IMR-90 (cell line): ENCODE results near the gene RSRC2. TPM values are rescaled to one million over a fixed set of nuclear protein-coding genes. Genes with fewer than 3 reads are reported as not detected.

ENCODE experiments used
- ATAC-seq: fragments of 200-7000 bp; cut with Tn5 transposase; 2 replicates; pipeline ENCODE4 v1.9.1; 2020; ENCODE audit warnings: low read depth, mild to moderate bottlenecking, moderate library complexity
- BruUV-seq: library from RNA; stranded (reverse); fragments of 400-500 nt; replicated peaks from 2 replicates; lab custom pipeline; 2021; lab: Mats Ljungman, UMichigan
- CTCF ChIA-PET: fragments of 300-600 bp; formaldehyde crosslinking; extraction: SDS; loops from one replicate; lab custom pipeline; 2021; ENCODE audit warnings: antibody characterized with exemption; lab: Yijun Ruan, JAX
- POLR2A ChIA-PET: fragments of 300-600 bp; sonication (Branson Sonifier 250); formaldehyde crosslinking; loops from one replicate; lab custom pipeline; 2022; ENCODE audit warnings: antibody characterized with exemption; ENCODE audit not compliant: unreplicated experiment; lab: Charles Lee
- DNase-seq: peaks from one replicate; pipeline ENCODE4 v3.0.0; 2013
- H2AFZ ChIP-seq: replicated peaks from 2 replicates; pipeline ENCODE3; 2013; ENCODE audit warnings: low read length, mild to moderate bottlenecking; ENCODE audit not compliant: poor library complexity
- H2AK5ac ChIP-seq: 2 replicates; pipeline ENCODE4 v1.6.1; 2013; ENCODE audit warnings: low read depth, low read length, inconsistent platforms
- H2AK9ac ChIP-seq: replicated peaks from 2 replicates; pipeline ENCODE3; 2013; ENCODE audit warnings: mild to moderate bottlenecking, low read depth, low read length, moderate library complexity; ENCODE audit not compliant: poor library complexity
- H2BK120ac ChIP-seq: 2 replicates; pipeline ENCODE4 v1.6.1; 2013; ENCODE audit warnings: low read depth, low read length, inconsistent platforms
- H2BK15ac ChIP-seq: 3 replicates; pipeline ENCODE4 v1.6.1; 2013; ENCODE audit warnings: low read depth, low read length, inconsistent platforms
- H2BK20ac ChIP-seq: 2 replicates; pipeline ENCODE4 v1.6.1; 2013; ENCODE audit warnings: low read depth, mild to moderate bottlenecking, inconsistent platforms, low read length, moderate library complexity
- H2BK5ac ChIP-seq: 2 replicates; pipeline ENCODE4 v1.6.1; 2013; ENCODE audit warnings: mild to moderate bottlenecking, low read depth, low read length, inconsistent platforms; ENCODE audit not compliant: poor library complexity, severe bottlenecking
- H3K14ac ChIP-seq: replicated peaks from 2 replicates; pipeline ENCODE4 v1.6.1; 2013; ENCODE audit warnings: low read depth, low read length, inconsistent platforms
- H3K18ac ChIP-seq: 2 replicates; pipeline ENCODE4 v1.6.1; 2013; ENCODE audit warnings: low read depth, low read length, control low read depth
- H3K23ac ChIP-seq: 2 replicates; pipeline ENCODE4 v1.6.1; 2013; ENCODE audit warnings: low read depth, low read length, inconsistent platforms
- H3K27ac ChIP-seq: 2 replicates; pipeline ENCODE4 v1.5.1; 2013; ENCODE audit warnings: mild to moderate bottlenecking, control low read depth, low read length; ENCODE audit not compliant: insufficient read depth
- H3K27me3 ChIP-seq: 2 replicates; pipeline ENCODE4 v1.6.1; 2013; ENCODE audit warnings: low read length; ENCODE audit not compliant: control insufficient read depth, insufficient read depth
- H3K36me3 ChIP-seq: 2 replicates; pipeline ENCODE4 v1.6.1; 2013; ENCODE audit warnings: low read length, mixed read lengths; ENCODE audit not compliant: control insufficient read depth, insufficient read depth
- H3K4ac ChIP-seq: 2 replicates; pipeline ENCODE4 v1.6.1; 2013; ENCODE audit warnings: low read depth, low read length, inconsistent platforms
- H3K4me1 ChIP-seq: 2 replicates; pipeline ENCODE4 v1.6.1; 2013; ENCODE audit warnings: low read length, mixed read lengths; ENCODE audit not compliant: control insufficient read depth, insufficient read depth
- H3K4me2 ChIP-seq: 2 replicates; pipeline ENCODE4 v1.6.1; 2013; ENCODE audit warnings: low read depth, mild to moderate bottlenecking, control low read depth, low read length, moderate library complexity
- H3K4me3 ChIP-seq: 2 replicates; pipeline ENCODE4 v1.5.1; 2013; ENCODE audit warnings: low read depth, mild to moderate bottlenecking, control low read depth, low read length, moderate library complexity; ENCODE audit not compliant: insufficient read depth
- H3K56ac ChIP-seq: 2 replicates; pipeline ENCODE4 v1.6.1; 2013; ENCODE audit warnings: low read length, inconsistent platforms; ENCODE audit not compliant: insufficient read depth; ENCODE audit errors: extremely low read depth
- H3K79me1 ChIP-seq, 2 experiments: 2 replicates each; pipeline ENCODE4 v1.6.1; 2013; ENCODE audit warnings: low read length in 2 of 2, inconsistent platforms in 1 of 2, low read depth in 1 of 2
- H3K9ac ChIP-seq: 2 replicates; pipeline ENCODE4 v1.6.1; 2013; ENCODE audit warnings: low read depth, low read length, control low read depth
- H3K9me1 ChIP-seq: 2 replicates; pipeline ENCODE4 v1.6.1; 2013; ENCODE audit warnings: low read length, inconsistent platforms; ENCODE audit not compliant: insufficient read depth
- H3K9me3 ChIP-seq: 2 replicates; pipeline ENCODE4 v1.6.1; 2013; ENCODE audit warnings: low read length; ENCODE audit not compliant: control insufficient read depth, insufficient read depth
- H4K20me1 ChIP-seq: 2 replicates; pipeline ENCODE4 v1.6.1; 2013; ENCODE audit warnings: low read length, inconsistent platforms; ENCODE audit not compliant: insufficient read depth
- H4K5ac ChIP-seq: 2 replicates; pipeline ENCODE4 v1.6.1; 2013; ENCODE audit warnings: mild to moderate bottlenecking, low read depth, low read length, control low read depth
- H4K8ac ChIP-seq, 2 experiments: 2 replicates each; pipeline ENCODE4 v1.6.1; 2013; ENCODE audit warnings: low read depth in 2 of 2, low read length in 2 of 2, control low read depth in 1 of 2, inconsistent platforms in 1 of 2
- H4K91ac ChIP-seq: 2 replicates; pipeline ENCODE4 v1.6.1; 2013; ENCODE audit warnings: low read depth, low read length, inconsistent platforms; ENCODE audit not compliant: insufficient read depth
- BHLHE40 ChIP-seq: fragments of 150-350 bp; IDR thresholded peaks from 2 replicates; pipeline ENCODE4 v1.6.1; 2016; ENCODE audit warnings: mild to moderate bottlenecking, low read depth, low read length
- FOS ChIP-seq: fragments of 150-350 bp; IDR thresholded peaks from 2 replicates; pipeline ENCODE4 v1.6.1; 2016; ENCODE audit warnings: low read depth, low read length
- MAZ ChIP-seq: IDR thresholded peaks from 2 replicates; pipeline ENCODE4 v1.6.1; 2012; ENCODE audit warnings: low read depth, mild to moderate bottlenecking, low read length, improper control_type of control experiment, moderate library complexity, borderline replicate concordance
- MXI1 ChIP-seq: IDR thresholded peaks from 2 replicates; pipeline ENCODE4 v1.6.1; 2012; ENCODE audit warnings: low read depth, mild to moderate bottlenecking, low read length, moderate library complexity, borderline replicate concordance
- NFE2L2 ChIP-seq: fragments of 150-350 bp; IDR thresholded peaks from 2 replicates; pipeline ENCODE4 v1.6.1; 2016; ENCODE audit warnings: low read depth, mild to moderate bottlenecking, low read length
- RCOR1 ChIP-seq: IDR thresholded peaks from 2 replicates; pipeline ENCODE4 v1.6.1; 2012; ENCODE audit warnings: mild to moderate bottlenecking, low read length, improper control_type of control experiment; ENCODE audit not compliant: insufficient replicate concordance
- WGBS, 2 experiments: methylation state at CpG; one replicate each; pipeline versions ENCODE4 v1.1.5 to v1.1.7; 2013; ENCODE audit warnings: missing lambda C conversion rate in 2 of 2; ENCODE audit not compliant: insufficient read length in 1 of 2; ENCODE audit errors: extremely low coverage in 2 of 2; 5-methylcytosine and 5-hydroxymethylcytosine counted together
- dilution Hi-C: fragments of 300-500 bp; cut with HindIII; formaldehyde crosslinking; loops from one replicate; pipeline ENCODE4 v1.14.3; 2018; ENCODE audit warnings: low sequenced_read_pairs; ENCODE audit not compliant: unreplicated experiment
- in situ Hi-C: fragments of 300-500 bp; cut with MboI; formaldehyde crosslinking; loops from 3 replicates; pipeline ENCODE4 v1.14.3; 2019; ENCODE audit warnings: low sequenced_read_pairs, inconsistent platforms, mixed read lengths
- intact Hi-C: fragments of 100-400 bp; cut with micrococcal nuclease; formaldehyde crosslinking; loops from 2 replicates; pipeline ENCODE4 v1.10.0; 2022
- polyA plus RNA-seq, 3 experiments: library from polyadenylated mRNA; depleted of rRNA; stranded (reverse); fragments of >200 nt; gene quantifications; 2 replicates each; pipeline ENCODE4 v1.2.3, GENCODE V29; 2012; ENCODE audit warnings: low replicate concordance in 1 of 3
- total RNA-seq: library from RNA; depleted of rRNA; stranded (reverse); fragments of >200 nt; gene quantifications from 2 replicates; pipeline ENCODE4 v1.2.3, GENCODE V29; 2012
- TF ChIP-seq, protein P1 (sequence below): fragments of 150-350 bp; IDR thresholded peaks from 2 replicates; pipeline ENCODE4 v1.6.1; 2017; ENCODE audit warnings: mild to moderate bottlenecking, antibody characterized with exemption, low read length, low read depth
- TF ChIP-seq, protein P2 (sequence below): fragments of 150-350 bp; IDR thresholded peaks from 2 replicates; pipeline ENCODE4 v1.6.1; 2016; ENCODE audit warnings: low read depth, mild to moderate bottlenecking, low read length, moderate library complexity, borderline replicate concordance

The RSRC2 gene
- total and polyA plus RNA-seq, 2 of the 4 experiments (the other 2 are of a cell fraction) = 18.6 to 31.5 TPM

DNA sequence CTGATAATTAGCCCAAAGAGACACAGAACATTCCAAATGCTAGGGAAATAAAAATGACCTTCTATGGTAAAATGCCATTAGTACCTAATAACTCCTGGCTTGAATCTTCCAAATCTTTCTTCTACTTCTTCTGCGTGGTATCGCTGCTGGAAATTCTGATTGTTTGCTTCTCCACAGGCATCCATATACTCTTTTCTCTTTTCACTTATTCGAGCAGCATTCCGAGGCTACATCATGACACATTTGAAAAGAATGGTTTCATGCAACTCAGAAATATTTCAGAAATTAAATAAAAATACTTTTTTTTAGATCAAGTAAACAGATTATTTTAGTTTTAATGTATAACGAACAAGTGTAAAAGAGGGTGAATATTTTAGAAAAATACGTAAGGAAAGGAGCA is 44.9 kb downstream of the RSRC2 start:
- dilution Hi-C loops = no loop called here

More for the DNA sequence above, 44.9 kb downstream of the RSRC2 start:
- TF ChIP-seq MAZ (no peak), MXI1 (no peak), NFE2L2 (no peak), BHLHE40 (no peak), FOS (no peak), RCOR1 (no peak)
- TF ChIP-seq, protein P1, sequence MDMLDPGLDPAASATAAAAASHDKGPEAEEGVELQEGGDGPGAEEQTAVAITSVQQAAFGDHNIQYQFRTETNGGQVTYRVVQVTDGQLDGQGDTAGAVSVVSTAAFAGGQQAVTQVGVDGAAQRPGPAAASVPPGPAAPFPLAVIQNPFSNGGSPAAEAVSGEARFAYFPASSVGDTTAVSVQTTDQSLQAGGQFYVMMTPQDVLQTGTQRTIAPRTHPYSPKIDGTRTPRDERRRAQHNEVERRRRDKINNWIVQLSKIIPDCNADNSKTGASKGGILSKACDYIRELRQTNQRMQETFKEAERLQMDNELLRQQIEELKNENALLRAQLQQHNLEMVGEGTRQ = no peak
- TF ChIP-seq, protein P2, sequence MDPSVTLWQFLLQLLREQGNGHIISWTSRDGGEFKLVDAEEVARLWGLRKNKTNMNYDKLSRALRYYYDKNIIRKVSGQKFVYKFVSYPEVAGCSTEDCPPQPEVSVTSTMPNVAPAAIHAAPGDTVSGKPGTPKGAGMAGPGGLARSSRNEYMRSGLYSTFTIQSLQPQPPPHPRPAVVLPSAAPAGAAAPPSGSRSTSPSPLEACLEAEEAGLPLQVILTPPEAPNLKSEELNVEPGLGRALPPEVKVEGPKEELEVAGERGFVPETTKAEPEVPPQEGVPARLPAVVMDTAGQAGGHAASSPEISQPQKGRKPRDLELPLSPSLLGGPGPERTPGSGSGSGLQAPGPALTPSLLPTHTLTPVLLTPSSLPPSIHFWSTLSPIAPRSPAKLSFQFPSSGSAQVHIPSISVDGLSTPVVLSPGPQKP = no peak
- Histone ChIP-seq H3K56ac (no peak overlapping the region), H4K91ac (no peak overlapping the region), H3K14ac (no peak overlapping the region), H2BK15ac (no peak overlapping the region), H4K20me1 (no peaks in the 10 kb centered on the region; the same call in 1 of the 2 replicates), H3K9me3 (no peaks in the 10 kb centered on the region), H3K79me1 (peaks cover 3 to 22% of the 10 kb centered on the region in 2 experiments), H3K27me3 (no peaks in the 10 kb centered on the region), H3K4me2 (peak overlapping the region; percentile 56; the same call in 1 of the 2 replicates), H2AK5ac (no peak overlapping the region), H2AFZ (no peak overlapping the region), H3K27ac (no peak overlapping the region), H3K23ac (no peak overlapping the region), H2BK5ac (peak overlapping the region; percentile 48), H3K36me3 (peaks cover 42% of the 10 kb centered on the region), H3K4me1 (peaks cover 2% of the 10 kb centered on the region), H4K5ac (no peak overlapping the region), H3K4ac (no peak overlapping the region), H2BK120ac (no peak overlapping the region), H2BK20ac (no peak overlapping the region), H2AK9ac (no peak overlapping the region), H3K18ac (no peak overlapping the region), H4K8ac (no peak overlapping the region), H3K9me1 (0 out of 2 replicates have a peak, but pooled peaks cover 5% of the 10 kb centered on the region), H3K9ac (no peak overlapping the region), H3K4me3 (no peak overlapping the region)
- ChIA-PET POLR2A (no interaction called here), CTCF (no interaction called here)
- ATAC-seq = peak; percentile 56
- in situ Hi-C loops = no loop called here
- peak; percentile 27 for DNase-seq
- no TSS peak for BruUV-seq
- 100% methylated on average over 2 of the region's 6 CpGs; no CpG with 5 or more reads in 1 of the 2 experiments for WGBS, 2 experiments
- intact Hi-C loops = no loop called here
